Gastrocnemius medialis (tissue), 4 donors: ENCODE measurements around the gene GHRHR. TPM values are rescaled to one million over a fixed set of nuclear protein-coding genes. Genes with fewer than 3 reads are reported as not detected.
A peak's percentile ranks its signal among the peaks of the same experiment; 100 is the strongest.

Experiments
- ATAC-seq, 2 donors: fragments of 150-250 bp; one replicate each; pipeline ENCODE4 v1.9.1; 2016
- DNase-seq, 2 donors: peaks; one replicate each; pipeline ENCODE4 v3.0.0-alpha.2; 2019
- H3K27ac ChIP-seq, 4 donors: fragments of 200-600 bp; sonication (generic); 1 replicate in 1 of 4; 2 replicates in 3 of 4; pipeline ENCODE4 v1.5.1; 2016 to 2018; ENCODE audit warnings: mild to moderate bottlenecking in 2 of 4, moderate library complexity in 1 of 4
- H3K27me3 ChIP-seq, 3 donors: fragments of 200-600 bp; sonication (generic) in 2 of 3; 1 replicate in 1 of 3; 2 replicates in 2 of 3; pipeline versions ENCODE4 v1.5.1 to v1.6.0; 2016 to 2019; ENCODE audit warnings: mild to moderate bottlenecking in 1 of 3, moderate library complexity in 1 of 3
- H3K36me3 ChIP-seq, 2 donors: fragments of 200-600 bp; sonication (generic) in 1 of 2; one replicate each; pipeline ENCODE4 v1.5.1; 2017 to 2018
- H3K4me1 ChIP-seq, 2 donors: fragments of 200-600 bp; sonication (generic) in 1 of 2; one replicate each; pipeline ENCODE4 v1.5.1; 2016 to 2017; ENCODE audit warnings: mild to moderate bottlenecking in 2 of 2
- H3K4me3 ChIP-seq, 4 donors: fragments of 200-600 bp; sonication (generic) in 3 of 4; 1 replicate in 1 of 4; 2 replicates in 3 of 4; pipeline ENCODE4 v1.5.1; 2016 to 2019; ENCODE audit warnings: mild to moderate bottlenecking in 2 of 4
- H3K9me3 ChIP-seq, 3 donors: fragments of 200-600 bp; sonication (generic) in 2 of 3; 1 replicate in 1 of 3; 2 replicates in 2 of 3; pipeline ENCODE4 v1.5.1; 2016 to 2019
- CTCF ChIP-seq, 5 experiments: fragments of 450-650 bp in 3 of 5; fragments of 200-600 bp in 2 of 5; sonication (generic) in 2 of 5; IDR thresholded peaks in 4 of 5; conservative IDR thresholded peaks in 1 of 5; 1 replicate in 4 of 5; 2 replicates in 1 of 5; pipeline ENCODE4 v1.5.1; 2016 to 2019; ENCODE audit warnings: antibody characterized with exemption in 5 of 5, mild to moderate bottlenecking in 3 of 5, moderate library complexity in 3 of 5
- POLR2A ChIP-seq, 2 donors: fragments of 450-650 bp; IDR thresholded peaks; one replicate each; pipeline ENCODE4 v1.6.1; 2017; ENCODE audit warnings: antibody characterized with exemption in 2 of 2, mild to moderate bottlenecking in 2 of 2, moderate library complexity in 2 of 2
- in situ Hi-C, 4 donors: fragments of 200-750 bp; cut with MboI; loops; one replicate each; pipeline versions ENCODE4 v1.15.0 to v1.8.0; 2017; ENCODE audit warnings: low sequenced_read_pairs in 4 of 4
- intact Hi-C: fragments of 100-400 bp; cut with DNase I; formaldehyde crosslinking; loops from one replicate; pipeline ENCODE4 v1.15.1; 2023; ENCODE audit warnings: low total_unique reads
- total RNA-seq, 4 donors: library from RNA; depleted of rRNA; stranded (reverse); fragments of >200 nt; gene quantifications; one replicate each; pipeline versions ENCODE4 v1.1.0 to v1.2.3, GENCODE V29; 2016

Gene GHRHR
- total RNA-seq, 4 donors from 2014 or later, result not detected

- no peaks in the 10 kb centered on the region for H3K9me3 ChIP-seq
- in situ Hi-C loops, result no loop called here
- no peak overlapping the region for H3K4me3 ChIP-seq
- peaks cover 0 to 4% (median 0%) of the 10 kb centered on the region in 3 donors for H3K27me3 ChIP-seq
- TF ChIP-seq CTCF (IDR thresholded peaks at IDR 0.05 in 4 of 5, conservative IDR thresholded peaks at IDR 0.05 in 1 of 5) (no peak), POLR2A (IDR thresholded peaks at IDR 0.05) (no peak)
- no peak for DNase-seq
- H3K36me3 ChIP-seq, result no peaks in the 10 kb centered on the region
- intact Hi-C loops, result loop anchor here (10.0 kb wide), 1 partner anchor 131 kb away; no protein-coding TSS in a partner anchor
- peaks cover 13 to 15% of the 10 kb centered on the region in 2 donors for H3K4me1 ChIP-seq
- H3K27ac ChIP-seq, result no peak overlapping the region
- ATAC-seq, result no peak
These were observed 28.2 kb upstream of the GHRHR start for GRCh38 chr7:30935569-30935877.

- in situ Hi-C loops, result no loop called here
- intact Hi-C loops, result loop anchor here (10.0 kb wide), 1 partner anchor 132 kb away; no protein-coding TSS in a partner anchor
- H3K4me3 ChIP-seq, result no peak overlapping the region
- no peak overlapping the region for H3K27ac ChIP-seq
- no peaks in the 10 kb centered on the region for H3K9me3 ChIP-seq
- ATAC-seq (no peak), DNase-seq (no peak)
- H3K4me1 ChIP-seq, result peaks cover 3 to 8% of the 10 kb centered on the region in 2 donors
- no peak for TF ChIP-seq POLR2A (IDR thresholded peaks at IDR 0.05)
- no peak for TF ChIP-seq CTCF (IDR thresholded peaks at IDR 0.05 in 4 of 5, conservative IDR thresholded peaks at IDR 0.05 in 1 of 5)
- H3K27me3 ChIP-seq, result peaks cover 0 to 4% (median 0%) of the 10 kb centered on the region in 3 donors
- H3K36me3 ChIP-seq, result no peaks in the 10 kb centered on the region
These were observed 27.0 kb upstream of the GHRHR start for GRCh38 chr7:30936650-30937245.

- TF ChIP-seq POLR2A (IDR thresholded peaks at IDR 0.05) (no peak), CTCF (IDR thresholded peaks at IDR 0.05 in 4 of 5, conservative IDR thresholded peaks at IDR 0.05 in 1 of 5) (no peak)
- no peak overlapping the region for H3K27ac ChIP-seq
- in situ Hi-C loops, result no loop called here
- DNase-seq, result no peak
- H3K27me3 ChIP-seq, result peaks cover 0 to 4% (median 0%) of the 10 kb centered on the region in 3 donors
- intact Hi-C loops, result loop anchor here (10.0 kb wide), 1 partner anchor 133 kb away; no protein-coding TSS in a partner anchor
- H3K4me1 ChIP-seq, result peaks cover 0 to 4% of the 10 kb centered on the region in 2 donors
- no peak overlapping the region for H3K4me3 ChIP-seq
- H3K9me3 ChIP-seq, result no peaks in the 10 kb centered on the region
- H3K36me3 ChIP-seq, result no peaks in the 10 kb centered on the region
- no peak for ATAC-seq
These were observed 26.3 kb upstream of the GHRHR start for GRCh38 chr7:30937416-30937815.

GRCh38 chr7:30938435-30939316 is 25.1 kb upstream of the GHRHR start:
- in situ Hi-C loops, result no loop called here
- intact Hi-C loops, result loop anchor here (10.0 kb wide), 1 partner anchor 134 kb away; no protein-coding TSS in a partner anchor
- TF ChIP-seq POLR2A (IDR thresholded peaks at IDR 0.05) (no peak), CTCF (IDR thresholded peaks at IDR 0.05 in 4 of 5, conservative IDR thresholded peaks at IDR 0.05 in 1 of 5) (peak; percentile 54 to 96 (median 83))
- H3K36me3 ChIP-seq, result no peaks in the 10 kb centered on the region
- H3K27ac ChIP-seq, result no peak overlapping the region
- peak; percentile 38 to 56 for DNase-seq
- peaks cover 0 to 4% of the 10 kb centered on the region in 2 donors for H3K4me1 ChIP-seq
- peak; percentile 58 to 78 for ATAC-seq
- peaks cover 0 to 4% (median 4%) of the 10 kb centered on the region in 3 donors for H3K27me3 ChIP-seq
- H3K9me3 ChIP-seq, result no peaks in the 10 kb centered on the region
- peak overlapping the region in 1 of 4 donors; percentile 11 for H3K4me3 ChIP-seq
